Parathyroid adenoma (tissue), 2 donors: ENCODE measurements around the gene SLC7A1.
"Not testable (repeated sequence)": the region's sequence is repeated elsewhere in the genome, so short reads cannot be mapped to it uniquely, and the experiment has no call there.

Experiments
- H2AFZ ChIP-seq: fragments of 300-600 bp; sonication (generic); one replicate; pipeline ENCODE4 v1.7.0; 2017; ENCODE audit warnings: antibody characterized with exemption, mild to moderate bottlenecking
- H3K27ac ChIP-seq: fragments of 300-600 bp; sonication (generic); one replicate; pipeline ENCODE4 v1.7.0; 2017
- H3K27me3 ChIP-seq: fragments of 300-600 bp; sonication (generic); one replicate; pipeline ENCODE4 v1.7.0; 2017; ENCODE audit warnings: low read length; ENCODE audit not compliant: control insufficient read depth, insufficient read depth
- H3K36me3 ChIP-seq: fragments of 300-600 bp; sonication (generic); one replicate; pipeline ENCODE4 v1.7.0; 2017; ENCODE audit warnings: low read length; ENCODE audit not compliant: control insufficient read depth, insufficient read depth
- H3K4me1 ChIP-seq: fragments of 300-600 bp; sonication (generic); one replicate; pipeline ENCODE4 v1.7.0; 2017; ENCODE audit warnings: control low read depth
- H3K4me2 ChIP-seq: fragments of 300-600 bp; sonication (generic); one replicate; pipeline ENCODE4 v1.7.0; 2017; ENCODE audit warnings: low read length
- H3K4me3 ChIP-seq: fragments of 300-600 bp; sonication (generic); one replicate; pipeline ENCODE4 v1.7.0; 2017; ENCODE audit warnings: low read depth, low read length
- H3K79me2 ChIP-seq: fragments of 300-600 bp; sonication (generic); one replicate; pipeline ENCODE4 v1.7.0; 2017; ENCODE audit warnings: control low read depth
- H3K9ac ChIP-seq: fragments of 300-600 bp; sonication (generic); one replicate; pipeline ENCODE4 v1.7.0; 2017; ENCODE audit warnings: mild to moderate bottlenecking
- H3K9me3 ChIP-seq: fragments of 300-600 bp; sonication (generic); one replicate; pipeline ENCODE4 v1.7.0; 2017; ENCODE audit warnings: low read length; ENCODE audit not compliant: control insufficient read depth
- TF ChIP-seq, protein P1 (sequence below): fragments of 300-600 bp; sonication (generic); IDR thresholded peaks from one replicate; pipeline ENCODE4 v1.7.0; 2017; ENCODE audit warnings: antibody characterized with exemption, mild to moderate bottlenecking
- donor health status: primary hyperparathyroidism.

SLC7A1 gene

DNA sequence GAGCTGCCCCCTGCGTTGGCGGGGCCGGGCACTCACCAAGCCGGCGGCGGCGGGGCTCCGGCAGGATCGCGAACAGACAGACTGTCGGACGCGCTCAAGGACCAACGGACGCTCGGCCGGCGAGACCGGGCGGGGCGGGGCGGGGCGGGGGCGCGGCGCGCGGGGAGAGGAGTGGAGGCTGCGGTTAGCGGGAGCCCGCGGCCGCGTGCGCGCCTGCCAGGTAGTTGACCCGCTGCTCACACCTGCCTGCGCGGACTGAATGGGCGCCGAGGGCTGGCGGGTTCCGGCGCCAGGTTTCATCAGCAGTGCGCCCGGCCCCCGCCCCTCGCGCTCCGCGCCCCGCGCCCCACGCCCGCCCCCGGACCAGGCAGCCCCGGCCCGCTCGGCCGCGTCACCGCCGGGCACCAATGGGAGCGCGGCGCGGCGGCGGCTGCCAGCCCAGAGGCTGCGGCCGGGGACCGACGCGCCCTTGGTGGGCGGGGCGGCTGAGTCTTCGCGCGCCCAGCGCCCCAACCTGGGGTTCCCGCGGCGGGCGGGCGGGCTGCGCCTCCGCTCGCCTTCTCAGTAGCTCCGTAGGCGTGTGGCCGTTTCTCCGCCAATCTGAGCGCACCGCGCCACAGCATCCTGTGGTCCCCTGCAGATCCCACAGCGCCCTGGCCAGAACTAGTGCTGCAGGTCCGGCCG is at the start of gene SLC7A1:
Gene SLC7A1, minus strand, starts transcription at position 309 of the 684 bp plus-strand sequence. CDS start 59,500 bp downstream, outside the sequence.
- peak within 1 kb of the TSS; percentile 53 for H3K27ac ChIP-seq
- H3K79me2 ChIP-seq = no peaks in the 10 kb centered on the region
- TF ChIP-seq, protein P1, sequence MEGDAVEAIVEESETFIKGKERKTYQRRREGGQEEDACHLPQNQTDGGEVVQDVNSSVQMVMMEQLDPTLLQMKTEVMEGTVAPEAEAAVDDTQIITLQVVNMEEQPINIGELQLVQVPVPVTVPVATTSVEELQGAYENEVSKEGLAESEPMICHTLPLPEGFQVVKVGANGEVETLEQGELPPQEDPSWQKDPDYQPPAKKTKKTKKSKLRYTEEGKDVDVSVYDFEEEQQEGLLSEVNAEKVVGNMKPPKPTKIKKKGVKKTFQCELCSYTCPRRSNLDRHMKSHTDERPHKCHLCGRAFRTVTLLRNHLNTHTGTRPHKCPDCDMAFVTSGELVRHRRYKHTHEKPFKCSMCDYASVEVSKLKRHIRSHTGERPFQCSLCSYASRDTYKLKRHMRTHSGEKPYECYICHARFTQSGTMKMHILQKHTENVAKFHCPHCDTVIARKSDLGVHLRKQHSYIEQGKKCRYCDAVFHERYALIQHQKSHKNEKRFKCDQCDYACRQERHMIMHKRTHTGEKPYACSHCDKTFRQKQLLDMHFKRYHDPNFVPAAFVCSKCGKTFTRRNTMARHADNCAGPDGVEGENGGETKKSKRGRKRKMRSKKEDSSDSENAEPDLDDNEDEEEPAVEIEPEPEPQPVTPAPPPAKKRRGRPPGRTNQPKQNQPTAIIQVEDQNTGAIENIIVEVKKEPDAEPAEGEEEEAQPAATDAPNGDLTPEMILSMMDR = no peak
- no peaks in the 10 kb centered on the region for H3K27me3 ChIP-seq
- H3K4me1 ChIP-seq = no peaks in the 10 kb centered on the region
- no peaks in the 10 kb centered on the region for H3K9me3 ChIP-seq
- H3K4me3 ChIP-seq = peak within 1 kb of the TSS; percentile 65
- H3K36me3 ChIP-seq = no peaks in the 10 kb centered on the region
- peak within 1 kb of the TSS; percentile 67 for H2AFZ ChIP-seq
- peak within 1 kb of the TSS; percentile 72 for H3K4me2 ChIP-seq
- no peak within 1 kb of the TSS for H3K9ac ChIP-seq

DNA sequence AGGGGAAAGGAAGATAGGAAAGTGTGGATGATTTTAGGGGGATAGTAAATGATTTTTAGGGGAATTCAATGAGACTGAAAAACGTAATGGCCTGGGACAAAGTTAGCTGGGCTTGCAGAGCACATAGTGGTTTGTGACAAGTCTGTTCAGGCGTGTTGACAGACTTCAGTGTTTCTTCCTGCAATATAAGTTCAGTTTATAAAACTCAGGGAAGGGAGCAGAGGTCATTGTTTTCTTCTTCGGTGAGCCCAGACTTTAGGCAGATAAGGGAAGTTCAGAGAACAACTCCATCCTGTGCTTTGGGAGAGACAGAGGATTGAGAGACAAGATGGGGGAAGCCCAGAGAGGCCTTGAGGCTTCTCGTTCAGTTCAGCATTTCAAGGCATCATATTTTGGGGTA is 45.2 kb upstream of the SLC7A1 start:
- Histone ChIP-seq H3K4me1 (no peaks in the 10 kb centered on the region), H3K27me3 (no peaks in the 10 kb centered on the region), H3K79me2 (no peaks in the 10 kb centered on the region), H3K9me3 (no peaks in the 10 kb centered on the region), H3K27ac (no peak overlapping the region), H3K9ac (no peak overlapping the region), H3K36me3 (no peaks in the 10 kb centered on the region), H3K4me2 (no peak overlapping the region), H2AFZ (no peak overlapping the region), H3K4me3 (no peak overlapping the region)
- TF ChIP-seq, protein P1 = no peak

DNA sequence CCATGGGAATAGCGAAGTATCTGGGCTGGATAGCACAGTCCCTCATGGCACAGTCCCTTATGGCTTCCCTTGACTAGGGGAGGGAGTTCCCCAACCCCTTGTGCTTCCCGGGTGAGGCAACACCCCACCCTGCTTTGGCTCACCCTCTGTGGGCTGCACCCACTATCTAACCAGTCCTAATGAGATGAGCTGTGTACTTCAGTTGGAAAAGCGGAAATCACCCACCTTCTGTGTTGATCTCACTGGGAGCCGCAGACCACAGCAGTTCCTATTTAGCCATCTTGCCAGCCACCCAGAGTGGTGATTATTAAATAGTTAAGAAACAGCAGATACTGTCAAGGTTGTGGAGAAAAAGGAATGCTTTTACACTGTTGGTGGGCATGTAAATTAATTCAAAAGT is 41.3 kb upstream of the SLC7A1 start:
- H3K36me3 ChIP-seq, H3K4me2 ChIP-seq, H3K27ac ChIP-seq, H3K27me3 ChIP-seq, H3K4me3 ChIP-seq, H3K9me3 ChIP-seq, H3K4me1 ChIP-seq, H3K9ac ChIP-seq, H2AFZ ChIP-seq, H3K79me2 ChIP-seq: not testable (repeated sequence)

DNA sequence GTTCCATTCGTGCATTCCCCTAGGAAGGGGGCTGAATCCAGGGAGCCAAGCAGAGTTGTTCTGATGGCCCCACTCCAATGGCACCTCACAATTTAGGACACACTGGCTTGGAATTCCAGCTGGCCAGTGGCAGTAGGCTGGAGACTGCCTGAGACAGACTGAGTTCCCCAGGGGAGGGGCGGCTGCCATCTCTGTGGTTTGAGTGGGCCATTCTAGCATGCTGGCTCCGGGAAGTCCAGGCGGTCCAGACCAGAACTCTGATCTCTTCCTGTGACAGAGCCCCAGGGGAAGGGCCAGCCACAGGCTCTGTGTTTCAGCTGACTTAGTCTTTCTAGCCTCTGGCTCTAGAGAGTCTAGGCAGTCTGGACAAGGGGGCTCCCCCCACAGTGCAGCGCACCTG is 29.5 kb upstream of the SLC7A1 start:
- no peak overlapping the region for H2AFZ ChIP-seq
- no peaks in the 10 kb centered on the region for H3K4me1 ChIP-seq
- no peak overlapping the region for H3K9ac ChIP-seq
- H3K27ac ChIP-seq = no peak overlapping the region
- no peaks in the 10 kb centered on the region for H3K79me2 ChIP-seq
- H3K4me3 ChIP-seq = no peak overlapping the region
- no peaks in the 10 kb centered on the region for H3K27me3 ChIP-seq
- no peaks in the 10 kb centered on the region for H3K36me3 ChIP-seq
- TF ChIP-seq, protein P1 = no peak
- no peaks in the 10 kb centered on the region for H3K9me3 ChIP-seq
- H3K4me2 ChIP-seq = no peak overlapping the region

DNA sequence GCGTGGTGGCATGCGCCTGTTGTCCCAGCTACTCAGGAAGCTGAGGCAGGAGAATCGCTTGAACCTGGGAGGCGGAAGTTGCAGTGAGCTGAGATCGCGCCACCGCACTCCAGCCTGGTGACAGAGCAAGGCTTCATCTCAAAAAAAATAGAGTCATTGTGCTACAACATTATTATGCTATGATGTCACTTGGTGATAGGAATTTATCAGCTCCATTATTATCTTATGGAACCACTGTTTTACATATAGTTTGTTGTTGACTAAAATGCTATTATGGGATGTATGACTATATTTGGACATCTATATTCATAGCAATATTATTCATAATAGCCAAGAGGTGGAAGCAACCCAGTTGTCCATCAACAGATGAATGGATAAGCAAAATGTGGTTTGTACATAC is 26.4 kb upstream of the SLC7A1 start:
- H3K27me3 ChIP-seq = no peaks in the 10 kb centered on the region
- H3K9ac ChIP-seq = no peak overlapping the region
- H3K4me2 ChIP-seq = no peak overlapping the region
- H3K36me3 ChIP-seq = no peaks in the 10 kb centered on the region
- TF ChIP-seq, protein P1 = no peak
- H3K79me2 ChIP-seq = no peaks in the 10 kb centered on the region
- H3K27ac ChIP-seq = no peak overlapping the region
- H3K4me3 ChIP-seq = no peak overlapping the region
- H3K4me1 ChIP-seq = no peaks in the 10 kb centered on the region
- H3K9me3 ChIP-seq = no peaks in the 10 kb centered on the region
- H2AFZ ChIP-seq = no peak overlapping the region
